Stimulated activated CD4-positive, alpha-beta T cell treated with anti-CD3 and anti-CD28 coated beads, Interleukin-4, amount 100 ng/mL, for 48 hours (primary cell): ENCODE measurements around the gene IL16.

Experiments used
- DNase-seq, 2 donors: peaks; one replicate each; pipeline ENCODE4 v3.0.0-alpha.2; 2020; ENCODE audit warnings: low read depth in 2 of 2

IL16 gene

DNA sequence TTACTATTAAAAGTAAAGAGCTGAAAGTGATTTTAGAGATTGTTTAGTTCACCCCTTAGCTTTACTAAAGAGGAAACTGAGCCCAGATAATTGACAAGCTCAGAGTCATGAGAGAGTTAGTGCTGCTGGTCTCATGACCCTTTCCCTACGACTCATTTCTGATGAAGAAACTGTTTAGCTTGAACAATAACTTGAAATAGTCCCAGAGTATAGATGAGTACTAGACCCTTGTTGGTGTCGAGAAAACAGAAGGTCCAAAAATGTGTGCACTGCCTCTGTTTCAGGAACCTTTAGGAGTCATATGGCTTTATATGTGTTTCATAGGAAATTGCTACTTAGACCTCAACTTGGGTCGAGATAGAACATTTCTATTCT lies 58.2 kb downstream of the IL16 start:
- no peak for DNase-seq

GRCh38 chr15:81255315-81255957 lies 58.8 kb downstream of the IL16 start:
- no peak for DNase-seq

DNA sequence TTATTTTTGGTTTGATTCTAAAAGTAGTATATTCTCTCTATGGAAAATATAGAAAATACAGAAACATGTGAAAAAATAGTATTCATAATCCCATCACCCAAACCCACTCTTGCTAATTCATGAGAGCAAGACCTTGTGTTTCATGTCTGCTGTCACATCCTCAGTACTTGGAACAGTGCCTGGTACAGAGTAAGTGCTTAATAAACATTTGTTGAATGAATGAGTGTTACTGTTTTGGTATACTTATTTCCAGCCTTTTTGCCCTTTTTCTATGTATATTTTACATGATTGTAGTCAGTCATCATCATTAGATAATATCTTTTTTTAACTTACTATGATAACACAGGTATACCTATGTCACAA lies 59.3 kb downstream of the IL16 start:
- DNase-seq: no peak

GRCh38 chr15:81256916-81257315 lies 60.2 kb downstream of the IL16 start:
- DNase-seq: no peak

- no peak for DNase-seq
These were observed 60.8 kb downstream of the IL16 start for GRCh38 chr15:81257435-81257834.

GRCh38 chr15:81258455-81258854 lies 61.8 kb downstream of the IL16 start:
- no peak for DNase-seq

GRCh38 chr15:81259760-81260298 lies 63.1 kb downstream of the IL16 start:
- DNase-seq: no peak

GRCh38 chr15:81261172-81261811 lies 64.6 kb downstream of the IL16 start:
- no peak for DNase-seq

DNA sequence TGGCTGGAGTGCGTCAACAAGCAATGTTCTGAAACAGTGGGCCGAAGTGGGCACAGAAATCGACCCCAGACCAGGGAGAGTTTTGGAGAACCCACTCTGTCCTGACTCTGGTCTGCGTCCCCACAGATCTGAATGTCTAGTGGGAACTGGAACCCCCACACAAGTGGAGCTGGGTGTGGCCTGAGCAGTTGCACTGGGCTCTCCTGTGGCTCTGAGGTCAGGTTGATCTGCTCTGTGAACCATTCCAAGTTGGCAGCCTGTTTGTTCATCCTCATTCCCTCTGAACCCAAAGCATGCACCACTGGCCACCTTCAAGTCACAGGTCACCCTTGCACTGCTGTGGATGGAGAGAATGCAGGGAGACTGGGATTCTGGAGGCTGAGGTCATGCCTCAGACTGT lies 66.8 kb downstream of the IL16 start:
- DNase-seq: no peak

DNA sequence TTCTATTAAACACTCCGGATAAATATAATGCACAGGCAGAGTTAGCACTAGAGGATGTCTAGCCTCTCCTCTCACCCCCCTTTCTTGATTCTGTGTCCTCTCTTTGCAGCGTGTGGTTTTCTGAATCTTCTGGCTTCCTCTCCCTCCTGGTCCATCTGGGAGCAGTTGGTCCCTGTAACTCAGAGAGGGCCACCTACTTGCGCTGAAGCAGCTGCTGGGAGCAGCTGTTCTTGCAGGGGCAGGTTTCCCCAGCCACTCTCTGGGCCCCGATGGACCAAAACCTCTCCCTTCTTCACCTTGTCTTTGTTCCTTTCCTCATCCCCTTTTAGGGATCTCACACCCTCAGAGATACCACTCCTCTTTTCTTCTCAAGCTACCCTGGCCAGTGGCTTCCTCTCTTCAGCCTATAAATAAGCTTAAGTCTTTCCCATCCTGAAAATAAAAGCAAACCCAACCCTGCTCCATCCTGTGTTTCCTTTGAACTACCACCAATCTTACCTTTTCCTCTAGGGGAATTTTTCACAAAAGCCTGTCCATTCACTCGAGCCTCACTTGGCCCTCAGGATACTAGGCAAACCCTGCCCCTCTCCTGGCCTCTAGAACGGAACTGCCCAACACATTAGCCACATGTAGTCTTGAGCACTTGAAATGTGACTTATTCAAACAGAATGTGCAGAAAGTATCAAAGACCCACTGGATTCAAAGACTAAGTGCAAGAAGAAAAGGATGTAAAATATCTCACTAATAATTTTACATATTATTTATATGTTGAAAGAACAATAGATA lies 67.6 kb downstream of the IL16 start:
- DNase-seq: no peak

GRCh38 chr15:81265256-81265943 lies 68.7 kb downstream of the IL16 start:
- DNase-seq: no peak

GRCh38 chr15:81265944-81266775 lies 69.5 kb downstream of the IL16 start:
- peak; percentile 81 to 83 for DNase-seq

GRCh38 chr15:81268340-81268739 lies 71.7 kb downstream of the IL16 start:
- DNase-seq: no peak

- DNase-seq: no peak
These were observed 72.4 kb downstream of the IL16 start for GRCh38 chr15:81268881-81269601.

- no peak for DNase-seq
These were observed 73.5 kb downstream of the IL16 start for GRCh38 chr15:81270188-81270587.

DNA sequence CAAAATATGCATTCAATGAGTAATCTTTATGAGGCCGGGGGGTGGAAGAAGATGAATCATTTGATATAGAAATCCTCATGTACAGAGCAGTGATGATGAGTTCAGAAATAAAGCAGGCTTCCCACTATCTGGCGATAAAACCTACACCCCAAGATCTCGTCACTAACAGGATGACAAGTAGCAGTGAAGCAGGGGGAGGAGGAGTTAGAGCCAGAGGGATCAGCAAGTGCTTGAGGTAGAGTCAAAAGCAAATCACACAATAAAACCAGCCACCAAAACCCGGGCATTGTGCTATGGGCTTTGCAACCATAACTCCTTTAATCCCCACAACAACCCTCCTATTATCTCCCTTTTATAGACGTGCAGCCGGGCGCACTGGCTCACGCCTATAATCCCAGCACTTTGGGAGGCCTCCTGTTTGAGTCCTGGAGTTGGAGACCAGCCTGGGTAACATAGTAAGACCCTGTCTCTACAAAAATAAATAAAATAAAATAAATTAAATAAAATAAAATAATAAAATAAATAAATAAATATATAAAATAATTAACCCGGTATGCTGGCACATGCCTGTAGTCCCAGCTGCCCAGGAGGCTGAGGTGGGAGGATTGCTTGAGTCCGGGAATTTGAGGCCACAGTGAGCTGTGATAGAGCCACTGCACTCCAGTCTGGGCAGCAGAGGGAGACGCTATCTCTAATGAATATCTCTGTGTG lies 74.3 kb downstream of the IL16 start:
- DNase-seq: no peak

DNA sequence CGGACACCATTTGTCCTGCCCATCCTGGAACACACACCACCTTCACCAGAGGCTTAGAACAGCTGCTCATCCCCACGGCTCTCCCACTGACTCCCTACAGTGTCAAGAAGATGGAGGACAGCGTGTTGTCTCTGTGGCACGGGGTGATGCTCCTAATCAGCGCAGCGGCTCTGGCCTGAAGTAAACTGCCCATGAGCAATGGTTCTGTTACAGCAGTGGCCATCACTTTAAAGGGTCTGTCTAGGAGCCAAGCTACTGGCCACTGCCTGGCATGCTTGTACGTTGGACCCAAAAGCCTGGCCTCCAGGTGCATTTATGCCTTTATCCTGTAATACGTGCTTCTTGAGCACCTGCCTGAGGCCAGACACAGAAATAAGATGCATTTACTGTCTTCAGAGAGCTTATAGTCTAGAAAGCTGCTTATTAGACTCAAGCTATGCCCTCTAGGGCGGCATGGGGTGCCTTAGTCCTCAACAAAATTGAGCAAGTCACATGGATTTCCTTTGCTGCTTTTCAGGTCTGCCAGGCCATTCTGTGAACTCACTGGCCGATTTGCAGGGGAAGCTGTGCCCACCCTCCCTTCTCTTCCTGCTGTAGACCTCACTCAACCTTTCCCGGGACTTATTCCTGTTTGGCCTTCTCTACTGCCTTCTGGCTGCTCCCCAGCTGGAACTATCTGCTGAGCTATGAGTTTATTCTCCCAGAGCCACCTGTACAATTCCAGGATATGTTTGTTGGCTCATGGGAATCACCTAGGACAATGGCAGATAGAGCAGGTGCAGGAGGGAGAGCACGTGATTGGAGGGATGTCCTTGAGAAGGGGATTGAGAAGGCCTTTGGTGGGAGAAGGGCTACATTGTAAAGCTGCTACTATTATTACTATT lies 75.3 kb downstream of the IL16 start:
- DNase-seq: no peak

DNA sequence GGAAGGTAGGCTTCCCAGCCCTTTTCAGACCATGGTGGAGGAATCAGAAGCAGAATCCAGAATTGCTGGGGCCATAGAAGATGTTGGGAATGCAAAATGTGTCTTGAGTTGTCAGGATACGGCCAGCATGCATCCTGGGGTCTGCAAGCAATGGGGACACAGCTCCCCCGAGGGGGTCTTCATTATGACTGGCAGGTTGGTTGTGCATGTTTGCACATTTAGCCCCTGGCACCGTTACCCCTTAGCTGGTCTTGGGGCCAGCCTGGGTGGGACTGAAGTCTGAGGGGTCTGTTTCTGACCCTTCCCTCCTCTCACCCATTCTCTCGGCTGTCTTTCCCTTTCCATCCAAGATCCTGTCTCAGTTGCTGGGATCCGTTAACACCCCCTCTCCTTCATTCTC lies 76.5 kb downstream of the IL16 start:
- no peak for DNase-seq

- DNase-seq: no peak
These were observed 77.2 kb downstream of the IL16 start for GRCh38 chr15:81273855-81274254.
